Heart left ventricle (tissue), 13 donors: Measurements from ENCODE around the gene PLCB1.

Experiments
- POLR2A ChIP-seq, 2 donors: fragments of 450-650 bp; IDR thresholded peaks; one replicate each; pipeline ENCODE4 v1.6.1; 2017; ENCODE audit warnings: antibody characterized with exemption in 2 of 2, mild to moderate bottlenecking in 2 of 2, moderate library complexity in 2 of 2
- TF ChIP-seq, protein P1 (sequence below), 12 donors: fragments of 200-600 bp; sonication (generic) in 4 of 12; IDR thresholded peaks; one replicate each; pipeline versions ENCODE4 v1.5.0 to v1.8.0; 2018 to 2022; ENCODE audit warnings: antibody characterized with exemption in 12 of 12, mild to moderate bottlenecking in 5 of 12
- donor health status: ischemic (EF 13 %, LVEDD 7.1; RV severe dilation, severe dysfunction).
- donor health status: DM: no; HTN: yes; CAD: no.
- donor health status: DM: no; HTN: no; CAD: no.
- donor health status: ischemic (EF 25% LVEDD 6.9; RV normal size, moderate dysfunction).
- donor health status: ischemic (EF 25% LVEDD 5.7; RV mildly dilated, moderate dysfunction).
- donor health status: ischemic (EF 35%, LVEDD 5.7; RV mildly dilated, moderate dysfunction).
- donor health status: nonischemic (EF 11% LVEDD 7.7; RV severe dilation, severe dysfunction).
- donor health status: DM: yes; HTN: yes; CAD: no.
- donor health status: PGD.
- donor health status: ischemic (EF 29% LVEDD 5.4; RV normal size, mild dysfunction).
- donor health status: nonischemic (EF 23%, LVEDD 6.1; RV moderate dilation, normal function).

DNA sequence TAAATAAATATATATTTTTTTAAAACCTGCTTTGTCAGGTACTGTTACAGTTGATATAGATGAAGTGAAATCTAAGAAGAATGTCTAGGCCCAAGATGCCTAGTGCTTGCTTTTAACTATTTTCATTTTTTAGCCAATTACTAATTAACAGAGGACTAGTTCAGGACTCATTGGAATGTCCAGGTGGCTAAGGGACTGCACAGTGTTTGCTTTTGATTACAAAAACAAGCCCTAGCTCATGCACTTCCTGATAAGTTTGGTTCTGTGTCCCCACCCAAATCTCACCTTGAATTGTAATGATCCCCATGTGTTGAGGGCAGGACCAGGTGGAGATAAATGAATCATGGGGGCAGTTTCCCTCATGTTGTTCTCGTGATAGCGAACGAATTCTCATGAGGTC, 417.1 kb downstream of the PLCB1 start:
- TF ChIP-seq, protein P1, sequence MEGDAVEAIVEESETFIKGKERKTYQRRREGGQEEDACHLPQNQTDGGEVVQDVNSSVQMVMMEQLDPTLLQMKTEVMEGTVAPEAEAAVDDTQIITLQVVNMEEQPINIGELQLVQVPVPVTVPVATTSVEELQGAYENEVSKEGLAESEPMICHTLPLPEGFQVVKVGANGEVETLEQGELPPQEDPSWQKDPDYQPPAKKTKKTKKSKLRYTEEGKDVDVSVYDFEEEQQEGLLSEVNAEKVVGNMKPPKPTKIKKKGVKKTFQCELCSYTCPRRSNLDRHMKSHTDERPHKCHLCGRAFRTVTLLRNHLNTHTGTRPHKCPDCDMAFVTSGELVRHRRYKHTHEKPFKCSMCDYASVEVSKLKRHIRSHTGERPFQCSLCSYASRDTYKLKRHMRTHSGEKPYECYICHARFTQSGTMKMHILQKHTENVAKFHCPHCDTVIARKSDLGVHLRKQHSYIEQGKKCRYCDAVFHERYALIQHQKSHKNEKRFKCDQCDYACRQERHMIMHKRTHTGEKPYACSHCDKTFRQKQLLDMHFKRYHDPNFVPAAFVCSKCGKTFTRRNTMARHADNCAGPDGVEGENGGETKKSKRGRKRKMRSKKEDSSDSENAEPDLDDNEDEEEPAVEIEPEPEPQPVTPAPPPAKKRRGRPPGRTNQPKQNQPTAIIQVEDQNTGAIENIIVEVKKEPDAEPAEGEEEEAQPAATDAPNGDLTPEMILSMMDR (IDR thresholded peaks at IDR 0.05): no peak
- no peak for TF ChIP-seq POLR2A (IDR thresholded peaks at IDR 0.05)
